Astrocyte of the spinal cord (primary cell): ENCODE data around the gene CCDC150.
"Not testable (repeated sequence)": the region's sequence is repeated elsewhere in the genome, so short reads cannot be mapped to it uniquely, and the experiment has no call there.

ENCODE experiments used
- DNase-seq: peaks from one replicate; pipeline ENCODE4 v3.0.0; 2011; ENCODE audit warnings: low read depth, low spot score
- H3K4me3 ChIP-seq: 2 replicates; pipeline ENCODE4 v1.5.1; 2011; ENCODE audit warnings: low read depth, mild to moderate bottlenecking, low read length, moderate library complexity
- CTCF ChIP-seq: IDR thresholded peaks from 2 replicates; pipeline ENCODE4 v1.5.1; 2012; ENCODE audit warnings: low read depth, mild to moderate bottlenecking, low read length, inconsistent platforms
- in situ Hi-C: cut with HindIII; loops from 2 replicates; pipeline ENCODE4 v1.10.0; 2017; ENCODE audit warnings: low sequenced_read_pairs

Gene CCDC150

GRCh38 chr2:196696423-196697079 lies 57.0 kb downstream of the CCDC150 start:
- peak; percentile 72 for DNase-seq
- H3K4me3 ChIP-seq = no peak overlapping the region
- no peak for TF ChIP-seq CTCF
- in situ Hi-C loops = no loop called here

GRCh38 chr2:196697825-196698224 lies 58.3 kb downstream of the CCDC150 start:
- no peak overlapping the region for H3K4me3 ChIP-seq
- no peak for DNase-seq
- in situ Hi-C loops = no loop called here
- TF ChIP-seq CTCF = no peak

- in situ Hi-C loops = no loop called here
- DNase-seq = no peak
- TF ChIP-seq CTCF = no peak
- no peak overlapping the region for H3K4me3 ChIP-seq
Observed at GRCh38 chr2:196702641-196703040, 63.1 kb downstream of the CCDC150 start.

- no peak overlapping the region for H3K4me3 ChIP-seq
- in situ Hi-C loops = no loop called here
- no peak for TF ChIP-seq CTCF
- DNase-seq = peak; percentile 32
Observed at GRCh38 chr2:196703695-196704094, 64.2 kb downstream of the CCDC150 start.

- in situ Hi-C loops, H3K4me3 ChIP-seq: not testable (repeated sequence)
Observed at GRCh38 chr2:196710056-196710455, 70.5 kb downstream of the CCDC150 start.

GRCh38 chr2:196711625-196712024 lies 72.1 kb downstream of the CCDC150 start:
- no peak for TF ChIP-seq CTCF
- H3K4me3 ChIP-seq = no peak overlapping the region
- in situ Hi-C loops = no loop called here
- DNase-seq = no peak

More at GRCh38 chr2:196710056-196710455, 70.5 kb downstream of the CCDC150 start:
- not testable (repeated sequence) for DNase-seq

- in situ Hi-C loops = no loop called here
- no peak for DNase-seq
- no peak for TF ChIP-seq CTCF
- no peak overlapping the region for H3K4me3 ChIP-seq
Observed at GRCh38 chr2:196712867-196713266, 73.4 kb downstream of the CCDC150 start.
